BLaER1 treated with 17β-estradiol and CSF1 and Interleukin-3, amounts not matched to agents 10 nM and 100 nM (cell line): ENCODE measurements around the gene MAP4.

Experiments
- H3K27ac ChIP-seq, 11 experiments: shearing (Covaris generic); formaldehyde crosslinking; 2 replicates each; pipeline ENCODE4 v1.8.1; 2022
- H3K27me3 ChIP-seq, 11 experiments: shearing (Covaris generic); formaldehyde crosslinking; 2 replicates each; pipeline ENCODE4 v1.8.1; 2022
- H3K36me3 ChIP-seq, 11 experiments: shearing (Covaris generic); formaldehyde crosslinking; 2 replicates each; pipeline ENCODE4 v1.8.1; 2022
- H3K4me1 ChIP-seq, 10 experiments: shearing (Covaris generic); formaldehyde crosslinking; 2 replicates each; pipeline ENCODE4 v1.8.1; 2022
- H3K4me2 ChIP-seq, 11 experiments: shearing (Covaris generic); formaldehyde crosslinking; 2 replicates each; pipeline ENCODE4 v1.8.1; 2022
- H3K4me3 ChIP-seq, 10 experiments: shearing (Covaris generic); formaldehyde crosslinking; 2 replicates each; pipeline ENCODE4 v1.8.1; 2022
- H3K9ac ChIP-seq, 11 experiments: shearing (Covaris generic); formaldehyde crosslinking; 2 replicates each; pipeline ENCODE4 v1.8.1; 2022
- H3K9me3 ChIP-seq, 11 experiments: shearing (Covaris generic); formaldehyde crosslinking; replicated peaks in 1 of 11; 2 replicates each; pipeline ENCODE4 v1.8.1; 2022
- H4K20me1 ChIP-seq, 11 experiments: shearing (Covaris generic); formaldehyde crosslinking; 2 replicates each; pipeline ENCODE4 v1.8.1; 2022
- Cebpa-rat ChIP-seq, 11 experiments: shearing (Covaris generic); IDR thresholded peaks; 2 replicates each; pipeline ENCODE4 v1.8.1; 2022

Gene MAP4

DNA sequence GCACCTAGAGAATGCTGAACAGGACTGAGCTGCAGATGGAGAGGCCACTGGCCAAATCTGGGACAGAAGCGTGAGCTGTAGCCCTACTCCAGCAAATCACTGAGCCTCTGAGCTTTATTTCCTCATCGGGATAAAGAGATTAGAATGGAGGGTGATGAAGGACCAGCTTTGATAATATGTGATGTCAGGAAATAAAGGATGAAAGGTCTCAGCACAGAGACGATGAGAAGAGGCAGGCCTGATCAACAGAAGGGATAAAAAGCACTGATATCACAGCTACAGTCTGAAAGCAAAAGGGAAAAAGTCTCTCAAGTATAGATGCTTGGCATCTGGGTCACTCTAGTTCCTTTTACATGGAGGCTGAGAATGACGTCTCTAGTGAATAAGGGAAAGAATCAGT, 143.3 kb downstream of the MAP4 start:
- Histone ChIP-seq H3K4me2 (no peak overlapping the region), H3K9ac (no peak overlapping the region), H3K36me3 (peaks cover 69 to 100% (median 92%) of the 10 kb centered on the region in 11 experiments), H3K27me3 (no peaks in the 10 kb centered on the region), H4K20me1 (peaks cover 0 to 8% (median 0%) of the 10 kb centered on the region in 11 experiments; a peak in 2 of 22 replicates), H3K4me1 (peaks cover 0 to 9% (median 8%) of the 10 kb centered on the region in 10 experiments; a peak in 17 of 20 replicates), H3K4me3 (no peak overlapping the region), H3K27ac (no peak overlapping the region), H3K9me3 (no peaks in the 10 kb centered on the region)
- TF ChIP-seq Cebpa-rat (IDR thresholded peaks at IDR 0.05) = no peak

- H3K4me1 ChIP-seq = no peaks in the 10 kb centered on the region
- H3K9ac ChIP-seq = no peak overlapping the region
- no peaks in the 10 kb centered on the region for H3K27me3 ChIP-seq
- no peak overlapping the region for H3K4me3 ChIP-seq
- no peaks in the 10 kb centered on the region for H3K9me3 ChIP-seq
- H3K27ac ChIP-seq = no peak overlapping the region
- peaks cover 0 to 13% (median 0%) of the 10 kb centered on the region in 11 experiments; a peak in 1 of 22 replicates for H4K20me1 ChIP-seq
- peaks cover 83 to 100% (median 96%) of the 10 kb centered on the region in 11 experiments for H3K36me3 ChIP-seq
- no peak for TF ChIP-seq Cebpa-rat (IDR thresholded peaks at IDR 0.05)
- H3K4me2 ChIP-seq = no peak overlapping the region
Measured at GRCh38 chr3:47871389-47871788, 144.8 kb downstream of the MAP4 start.

- H4K20me1 ChIP-seq = peaks cover 0 to 17% (median 0%) of the 10 kb centered on the region in 11 experiments; a peak in 2 of 22 replicates
- peaks cover 84 to 100% (median 97%) of the 10 kb centered on the region in 11 experiments for H3K36me3 ChIP-seq
- no peaks in the 10 kb centered on the region for H3K27me3 ChIP-seq
- H3K9me3 ChIP-seq = no peaks in the 10 kb centered on the region
- H3K4me3 ChIP-seq = no peak overlapping the region
- no peak overlapping the region for H3K27ac ChIP-seq
- no peak for TF ChIP-seq Cebpa-rat (IDR thresholded peaks at IDR 0.05)
- no peak overlapping the region for H3K4me2 ChIP-seq
- no peak overlapping the region for H3K9ac ChIP-seq
- H3K4me1 ChIP-seq = no peaks in the 10 kb centered on the region
Measured at GRCh38 chr3:47870702-47871260, 145.4 kb downstream of the MAP4 start.

GRCh38 chr3:47870156-47870555, 146.1 kb downstream of the MAP4 start:
- peaks cover 0 to 15% (median 0%) of the 10 kb centered on the region in 11 experiments; a peak in 2 of 22 replicates for H4K20me1 ChIP-seq
- no peak overlapping the region for H3K4me3 ChIP-seq
- H3K4me2 ChIP-seq = no peak overlapping the region
- no peaks in the 10 kb centered on the region for H3K9me3 ChIP-seq
- H3K9ac ChIP-seq = no peak overlapping the region
- H3K4me1 ChIP-seq = no peaks in the 10 kb centered on the region
- H3K27ac ChIP-seq = no peak overlapping the region
- peaks cover 84 to 100% (median 97%) of the 10 kb centered on the region in 11 experiments for H3K36me3 ChIP-seq
- no peaks in the 10 kb centered on the region for H3K27me3 ChIP-seq
- TF ChIP-seq Cebpa-rat (IDR thresholded peaks at IDR 0.05) = no peak

DNA sequence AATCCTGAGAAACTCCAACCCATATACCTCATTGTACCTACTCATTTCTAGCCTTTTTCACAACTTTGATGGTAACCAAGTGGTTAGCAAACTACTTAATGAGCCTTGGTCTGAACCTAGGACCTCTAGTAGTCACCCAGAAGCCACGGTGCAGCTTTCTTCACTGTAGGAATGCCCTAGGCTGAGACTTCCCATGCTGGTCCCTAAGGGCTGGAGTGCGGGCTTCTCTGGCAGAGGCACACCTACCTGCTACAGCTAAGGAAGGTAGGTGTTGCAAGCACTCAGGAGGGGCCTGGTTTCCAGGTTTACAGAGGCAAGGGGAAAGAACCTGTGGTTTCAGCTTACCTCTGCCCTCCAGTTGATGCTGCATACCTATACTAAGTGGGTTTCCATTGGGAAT, 147.9 kb downstream of the MAP4 start:
- H3K4me2 ChIP-seq = no peak overlapping the region
- H4K20me1 ChIP-seq = peaks cover 0 to 14% (median 0%) of the 10 kb centered on the region in 11 experiments; a peak in 2 of 22 replicates
- no peaks in the 10 kb centered on the region for H3K27me3 ChIP-seq
- TF ChIP-seq Cebpa-rat (IDR thresholded peaks at IDR 0.05) = no peak
- peaks cover 85 to 100% (median 98%) of the 10 kb centered on the region in 11 experiments for H3K36me3 ChIP-seq
- no peaks in the 10 kb centered on the region for H3K9me3 ChIP-seq
- H3K9ac ChIP-seq = no peak overlapping the region
- H3K4me1 ChIP-seq = no peaks in the 10 kb centered on the region
- no peak overlapping the region for H3K27ac ChIP-seq
- H3K4me3 ChIP-seq = no peak overlapping the region

GRCh38 chr3:47867451-47868044, 148.7 kb downstream of the MAP4 start:
- Histone ChIP-seq H3K36me3 (peaks cover 86 to 100% (median 97%) of the 10 kb centered on the region in 11 experiments), H3K4me1 (no peaks in the 10 kb centered on the region), H3K9ac (no peak overlapping the region), H3K9me3 (no peaks in the 10 kb centered on the region), H3K4me3 (no peak overlapping the region), H3K27me3 (no peaks in the 10 kb centered on the region), H3K4me2 (no peak overlapping the region), H3K27ac (no peak overlapping the region), H4K20me1 (peaks cover 0 to 14% (median 0%) of the 10 kb centered on the region in 11 experiments; a peak in 2 of 22 replicates)
- TF ChIP-seq Cebpa-rat (IDR thresholded peaks at IDR 0.05) = no peak

DNA sequence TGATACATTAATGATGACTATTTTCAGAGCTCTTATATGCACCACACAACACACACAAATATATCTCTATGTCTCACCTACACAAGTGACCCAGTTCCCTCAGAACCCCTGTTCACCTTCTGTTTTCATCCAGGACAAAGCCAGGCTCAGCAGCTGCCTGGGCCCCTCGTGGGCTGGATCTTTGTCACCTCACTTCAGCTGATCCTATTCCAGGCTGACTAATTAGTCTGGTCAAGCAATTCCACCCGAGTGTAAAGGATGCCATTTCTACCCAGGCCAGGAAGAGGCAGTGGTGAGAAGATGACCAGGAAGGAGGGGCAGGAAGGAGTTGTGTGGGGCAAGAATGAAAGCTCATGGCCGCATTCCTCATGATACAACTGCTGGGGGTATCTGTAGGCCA, 151.0 kb downstream of the MAP4 start:
- Histone ChIP-seq H3K9ac (no peak overlapping the region), H3K4me2 (no peak overlapping the region), H3K27ac (no peak overlapping the region), H3K27me3 (no peaks in the 10 kb centered on the region), H3K4me1 (no peaks in the 10 kb centered on the region), H3K9me3 (no peaks in the 10 kb centered on the region), H4K20me1 (peaks cover 0 to 14% (median 0%) of the 10 kb centered on the region in 11 experiments; a peak in 2 of 22 replicates), H3K36me3 (peaks cover 76 to 100% (median 89%) of the 10 kb centered on the region in 11 experiments), H3K4me3 (no peak overlapping the region)
- no peak for TF ChIP-seq Cebpa-rat (IDR thresholded peaks at IDR 0.05)

GRCh38 chr3:47863391-47864128, 152.7 kb downstream of the MAP4 start:
- peaks cover 64 to 100% (median 85%) of the 10 kb centered on the region in 11 experiments for H3K36me3 ChIP-seq
- no peak overlapping the region for H3K27ac ChIP-seq
- no peaks in the 10 kb centered on the region for H3K9me3 ChIP-seq
- H3K4me2 ChIP-seq = no peak overlapping the region
- H3K9ac ChIP-seq = no peak overlapping the region
- peaks cover 0 to 14% (median 0%) of the 10 kb centered on the region in 11 experiments; a peak in 3 of 22 replicates for H4K20me1 ChIP-seq
- H3K4me3 ChIP-seq = no peak overlapping the region
- no peaks in the 10 kb centered on the region for H3K27me3 ChIP-seq
- no peak for TF ChIP-seq Cebpa-rat (IDR thresholded peaks at IDR 0.05)
- no peaks in the 10 kb centered on the region for H3K4me1 ChIP-seq

- Histone ChIP-seq H3K4me2 (no peak overlapping the region), H3K27me3 (no peaks in the 10 kb centered on the region), H3K4me1 (no peaks in the 10 kb centered on the region), H3K4me3 (no peak overlapping the region), H3K27ac (no peak overlapping the region), H3K9ac (no peak overlapping the region), H3K36me3 (peaks cover 54 to 100% (median 81%) of the 10 kb centered on the region in 11 experiments), H3K9me3 (no peaks in the 10 kb centered on the region), H4K20me1 (peaks cover 0 to 12% (median 0%) of the 10 kb centered on the region in 11 experiments; a peak in 6 of 22 replicates)
- no peak for TF ChIP-seq Cebpa-rat (IDR thresholded peaks at IDR 0.05)
Measured at GRCh38 chr3:47859956-47860605, 156.1 kb downstream of the MAP4 start.
